C1 segment of cervical spinal cord (tissue), 14 donors: ENCODE measurements around the gene CHIC2.

Experiments
- DNase-seq, 14 donors: peaks; one replicate each; lab custom pipeline; 2025; lab: John Stamatoyannopoulos, UW

CHIC2 gene

DNA sequence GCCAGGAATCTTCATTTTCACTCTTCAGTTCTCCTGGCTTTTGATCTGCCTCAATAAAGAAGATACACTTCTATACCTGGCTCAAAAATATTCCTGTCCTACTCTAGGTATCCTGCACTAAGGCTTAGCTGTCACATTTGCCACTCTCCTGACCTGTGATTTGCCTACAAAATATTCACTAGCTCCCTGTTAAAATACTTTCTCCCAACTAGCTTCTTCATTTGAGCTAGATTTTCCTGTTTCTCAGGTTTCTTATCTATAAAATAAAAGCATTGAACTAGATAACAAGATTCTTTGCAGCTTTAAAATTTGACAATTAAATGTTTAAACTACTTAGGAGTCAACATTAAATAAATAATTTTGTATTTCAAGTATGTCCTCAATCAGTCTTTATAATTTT is 53.2 kb downstream of the CHIC2 start:
- no peak for DNase-seq

GRCh38 chr4:54006755-54007154 is 57.6 kb downstream of the CHIC2 start:
- DNase-seq, result no peak

DNA sequence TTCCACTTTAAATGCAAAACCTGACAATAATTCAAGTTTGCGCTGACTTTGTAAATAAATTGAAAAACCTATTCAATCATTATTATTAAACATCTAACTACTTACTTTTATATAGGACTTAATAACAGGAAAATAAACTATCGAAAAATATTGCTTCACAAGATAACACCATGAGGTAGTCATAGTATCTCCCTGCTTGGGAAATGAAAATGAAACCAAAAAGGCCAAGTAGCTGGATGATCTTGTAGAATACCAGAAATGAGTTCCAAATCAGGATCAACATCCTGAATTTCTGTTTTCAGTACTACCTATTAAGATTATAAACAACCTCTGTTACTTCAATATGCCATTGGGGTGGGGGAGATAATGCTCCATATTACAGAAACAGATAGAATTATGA is 58.9 kb downstream of the CHIC2 start:
- no peak for DNase-seq

- no peak for DNase-seq
Measured at GRCh38 chr4:54004463-54004862, 59.9 kb downstream of the CHIC2 start.

DNA sequence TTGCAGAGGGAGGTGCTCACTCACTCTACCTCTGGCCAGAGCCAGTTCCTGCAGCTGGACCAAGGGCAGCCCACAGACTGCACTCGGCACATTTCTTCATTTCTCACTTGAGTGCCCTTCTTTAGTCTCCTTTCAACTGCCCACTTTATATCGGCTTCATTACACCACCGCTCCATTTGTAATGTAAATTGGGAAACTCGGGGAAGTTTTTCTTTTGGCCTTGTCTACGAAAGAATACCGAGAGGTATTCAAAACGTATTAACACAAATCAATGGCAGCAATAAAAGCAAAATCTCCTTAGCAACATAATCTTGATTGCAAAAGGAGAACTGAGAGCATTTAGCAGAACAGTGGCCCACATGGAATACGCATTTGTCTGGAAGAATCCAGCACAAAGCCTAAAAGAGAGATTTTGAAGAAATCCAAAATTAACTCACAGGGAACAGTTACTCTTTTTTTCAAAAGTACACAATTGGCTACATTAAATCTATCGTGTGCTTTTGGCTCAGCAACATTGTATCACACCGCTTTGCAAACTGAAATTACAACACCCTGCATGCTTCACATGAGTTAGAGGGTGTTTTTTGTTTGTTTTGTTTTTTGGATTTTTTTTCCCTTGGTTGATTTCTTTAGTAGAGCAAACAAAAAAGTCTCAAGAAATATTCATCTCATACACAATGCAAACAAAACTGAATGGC is 62.6 kb downstream of the CHIC2 start:
- DNase-seq, result no peak

DNA sequence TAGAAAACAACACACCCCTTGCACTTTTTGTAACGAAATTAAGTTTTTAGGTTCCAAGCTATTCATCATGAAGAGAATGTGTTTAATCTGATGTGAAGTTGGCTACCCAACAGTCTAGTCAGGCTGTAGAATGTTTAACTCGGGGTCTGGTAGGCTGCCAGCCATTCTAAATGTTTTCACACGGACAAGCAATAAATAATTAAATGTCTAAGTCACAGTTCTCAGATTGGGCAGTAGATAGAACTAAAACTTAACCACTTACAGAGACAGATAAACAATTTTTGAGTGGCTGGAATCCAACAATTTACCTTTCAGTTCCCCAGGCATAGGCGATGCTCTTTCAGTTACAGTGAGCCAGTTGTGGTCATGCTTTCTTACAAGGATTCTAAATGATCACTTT is 66.5 kb downstream of the CHIC2 start:
- DNase-seq, result no peak

- no peak for DNase-seq
Measured at GRCh38 chr4:53994382-53995102, 69.9 kb downstream of the CHIC2 start.

- DNase-seq, result no peak
Measured at GRCh38 chr4:53992785-53993184, 71.6 kb downstream of the CHIC2 start.

DNA sequence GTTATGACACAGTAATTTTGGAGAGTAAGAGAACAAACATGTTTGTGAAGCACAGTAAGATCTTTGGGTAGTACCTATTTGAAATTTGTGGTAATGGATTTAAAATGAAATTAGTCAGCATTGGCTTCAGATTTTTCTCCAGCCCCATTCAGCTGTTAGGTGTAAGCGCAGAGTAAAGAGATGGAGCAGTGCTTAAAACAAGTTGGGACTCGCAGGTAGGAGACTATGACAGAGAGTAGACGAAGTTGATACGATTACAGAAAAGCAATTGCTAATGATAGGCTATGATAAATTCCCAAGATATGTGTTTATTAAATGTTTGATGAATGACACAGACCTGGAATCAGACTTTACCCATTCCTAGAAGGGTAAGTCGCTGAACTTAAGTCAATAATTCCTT is 72.6 kb downstream of the CHIC2 start:
- DNase-seq, result no peak

GRCh38 chr4:53990641-53991040 is 73.8 kb downstream of the CHIC2 start:
- DNase-seq, result no peak

DNA sequence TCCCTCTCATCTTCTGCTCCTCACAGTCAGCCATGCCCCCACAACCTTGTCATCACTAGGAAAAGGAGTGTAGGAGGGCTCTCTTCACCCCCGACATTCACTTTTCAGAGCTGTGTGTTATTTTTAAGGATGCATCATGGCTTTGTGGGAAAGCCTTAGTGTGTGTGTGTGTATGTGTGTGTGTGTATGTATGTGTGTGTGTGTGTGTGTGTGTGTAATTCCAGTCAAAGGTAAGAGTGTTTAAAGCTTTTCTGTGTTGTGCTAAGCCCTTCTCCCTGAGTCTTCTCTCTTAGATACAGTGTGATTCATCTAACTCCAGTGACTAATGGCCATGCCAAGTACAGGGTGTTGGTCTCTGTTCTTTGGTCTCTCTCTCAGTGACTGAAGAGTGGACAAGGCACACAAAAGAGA is 76.6 kb downstream of the CHIC2 start:
- DNase-seq, result peak in 1 of 14 donors; percentile 7

DNA sequence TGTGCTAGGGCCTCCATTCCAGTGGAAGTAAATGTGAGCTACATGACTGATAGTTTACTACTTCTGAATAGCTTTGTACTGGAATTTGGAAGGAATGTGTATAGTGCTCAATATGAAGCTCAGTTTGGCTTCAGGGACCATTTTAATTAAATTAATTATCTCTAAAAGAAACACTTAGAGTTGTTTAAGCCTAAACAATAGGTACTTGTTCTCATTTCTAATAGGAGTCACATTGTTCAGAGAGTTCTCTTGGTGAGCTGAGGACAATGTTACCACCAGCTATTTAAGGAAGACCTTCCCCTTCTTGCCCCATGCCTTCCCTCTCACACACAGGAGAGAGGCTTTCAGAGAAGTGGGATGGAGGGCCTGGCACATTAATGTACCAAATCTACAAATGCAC is 78.3 kb downstream of the CHIC2 start:
- no peak for DNase-seq

GRCh38 chr4:53981567-53981966 is 82.8 kb downstream of the CHIC2 start:
- DNase-seq, result no peak

DNA sequence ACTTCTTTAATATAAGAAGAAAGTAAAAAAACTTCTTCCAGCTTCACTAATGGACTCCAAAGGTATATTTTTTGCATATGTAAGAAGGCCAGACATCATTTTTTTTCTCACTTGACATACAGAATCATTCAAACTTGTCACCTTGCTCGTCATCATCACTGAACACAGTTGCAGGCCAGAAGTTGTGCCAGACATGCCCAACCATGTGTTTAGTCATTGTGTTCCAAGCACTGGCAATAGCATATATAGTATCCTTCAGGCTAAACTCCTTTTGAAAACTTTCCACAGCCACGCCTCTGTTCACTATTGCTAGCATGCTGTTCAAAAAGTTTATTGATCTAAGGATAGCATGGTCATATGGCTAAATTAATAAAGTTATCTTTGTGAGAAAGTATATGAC is 83.3 kb downstream of the CHIC2 start:
- DNase-seq, result no peak

DNA sequence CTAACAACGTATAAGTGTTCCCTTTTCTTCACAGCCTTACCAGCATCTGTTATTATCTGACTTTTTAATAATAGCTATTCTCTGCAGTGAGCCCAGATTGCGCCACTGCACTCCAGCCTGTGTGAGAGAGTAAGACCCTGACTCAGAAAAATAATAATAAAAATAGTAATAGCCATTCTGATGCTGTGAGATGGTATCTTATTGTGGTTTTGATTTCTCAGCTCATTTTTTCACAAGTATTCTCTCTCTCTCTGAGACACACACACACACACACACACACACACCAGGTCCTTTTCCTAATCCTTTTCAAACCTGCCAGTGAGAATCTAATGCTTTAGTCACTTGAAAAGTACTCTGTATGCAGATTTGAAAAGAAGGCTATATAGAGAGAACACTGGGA is 89.8 kb downstream of the CHIC2 start:
- no peak for DNase-seq

DNA sequence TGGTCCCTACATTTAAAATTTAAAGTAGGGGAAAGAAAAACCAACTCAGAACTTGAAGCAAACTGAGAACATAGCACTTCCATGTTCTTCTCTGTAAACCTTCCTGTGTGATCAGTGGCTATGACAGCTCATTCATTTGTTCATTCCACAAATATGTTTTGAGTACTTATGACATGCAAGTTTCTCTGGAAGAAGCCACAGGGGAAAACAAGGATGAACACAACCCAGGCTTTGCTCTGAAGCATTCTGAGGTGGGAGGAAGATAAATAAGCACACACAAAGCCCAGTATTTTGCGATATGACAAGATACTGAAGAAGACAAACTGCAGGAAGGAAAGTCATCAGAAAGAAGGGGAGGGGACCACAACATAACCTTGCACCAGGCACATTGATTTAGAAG is 96.4 kb downstream of the CHIC2 start:
- no peak for DNase-seq

DNA sequence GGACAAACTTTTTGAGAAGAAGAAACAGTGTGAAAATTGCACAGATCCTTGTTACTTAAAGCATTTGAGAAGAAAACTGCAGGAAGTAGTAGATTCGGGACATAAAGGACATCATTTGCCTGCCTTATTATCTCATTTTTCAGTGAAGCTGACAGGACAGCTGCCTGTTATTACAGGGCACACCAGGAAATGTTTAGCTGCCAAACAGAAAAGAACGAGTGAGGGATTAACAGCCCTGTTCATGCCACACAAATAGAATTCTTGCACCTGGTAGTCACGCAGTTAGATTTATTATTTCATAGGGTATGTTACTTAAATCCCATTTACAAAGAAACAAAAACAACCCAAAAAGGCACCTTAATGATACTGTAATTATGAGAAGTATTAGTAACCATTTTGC is 100.6 kb downstream of the CHIC2 start:
- DNase-seq, result no peak

DNA sequence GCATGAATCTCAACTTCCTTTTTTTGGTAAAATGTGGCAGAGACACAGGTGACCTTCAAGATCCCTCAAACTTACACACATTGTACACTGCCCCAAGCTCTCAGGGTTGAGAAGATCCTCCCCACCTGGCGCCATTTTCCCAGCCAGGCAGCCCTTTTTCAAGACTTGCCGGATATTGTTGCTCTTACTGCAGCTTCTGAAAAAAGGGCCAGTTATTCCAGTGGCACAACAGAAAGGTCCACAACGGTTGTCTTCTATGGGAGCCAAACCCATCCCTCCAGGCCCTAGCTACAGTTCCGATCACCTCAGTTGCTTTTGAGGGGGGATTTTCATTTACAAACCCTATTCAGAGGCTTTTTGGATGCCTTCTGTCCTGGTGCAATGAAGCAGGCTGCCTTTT is 101.1 kb downstream of the CHIC2 start:
- no peak for DNase-seq

DNA sequence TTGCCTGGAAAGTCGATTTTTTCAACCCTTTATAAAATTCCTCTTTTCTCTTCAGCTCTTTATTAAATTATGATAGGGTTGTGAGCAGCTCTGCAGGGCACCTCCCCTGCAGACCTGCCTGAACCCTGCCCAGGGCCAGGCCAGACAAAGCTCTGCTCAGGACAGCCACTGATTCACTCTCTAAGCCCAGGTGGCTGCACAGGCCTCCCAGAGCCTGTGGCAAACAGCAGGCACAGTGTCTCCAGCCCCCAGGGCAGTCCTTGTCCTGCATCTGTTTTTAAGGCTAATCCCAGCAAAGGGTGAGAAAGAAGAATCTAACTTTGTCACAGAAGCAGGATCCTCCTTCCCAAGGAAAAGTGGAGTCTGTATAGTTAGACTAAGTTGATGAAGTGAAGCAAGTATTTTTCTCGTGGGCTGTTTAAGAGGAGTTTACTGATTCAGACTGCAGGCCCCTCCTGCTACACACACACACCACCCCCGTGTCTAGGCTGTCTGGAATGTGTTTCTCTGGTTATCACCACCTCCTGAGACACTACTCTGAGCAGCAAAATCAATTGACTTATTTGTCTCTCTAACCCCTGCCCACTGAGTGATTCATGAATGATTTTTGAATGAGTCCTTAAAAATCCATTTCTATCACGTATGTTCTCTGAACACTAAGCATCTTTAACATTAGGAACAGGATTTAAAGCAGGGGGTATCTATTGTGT is 101.7 kb downstream of the CHIC2 start:
- DNase-seq, result no peak

DNA sequence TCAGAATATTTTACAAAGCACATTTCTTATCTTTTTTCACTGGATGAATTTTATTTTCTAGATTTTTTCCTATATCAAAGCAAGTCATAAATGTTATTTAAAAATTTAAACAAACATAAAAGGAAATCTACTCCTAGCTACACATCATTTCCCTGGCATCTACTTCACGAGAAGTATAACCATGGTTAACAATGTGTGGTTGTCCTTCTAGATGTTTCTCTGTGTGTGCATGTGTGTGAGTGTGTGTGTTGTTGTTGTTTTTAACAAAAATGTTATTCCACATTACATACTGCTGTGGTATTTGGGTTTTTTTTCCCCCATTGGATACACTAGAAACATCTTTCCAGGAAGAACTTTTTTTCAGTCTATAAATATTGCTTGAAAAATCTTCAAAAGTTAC is 103.1 kb downstream of the CHIC2 start:
- DNase-seq, result no peak

DNA sequence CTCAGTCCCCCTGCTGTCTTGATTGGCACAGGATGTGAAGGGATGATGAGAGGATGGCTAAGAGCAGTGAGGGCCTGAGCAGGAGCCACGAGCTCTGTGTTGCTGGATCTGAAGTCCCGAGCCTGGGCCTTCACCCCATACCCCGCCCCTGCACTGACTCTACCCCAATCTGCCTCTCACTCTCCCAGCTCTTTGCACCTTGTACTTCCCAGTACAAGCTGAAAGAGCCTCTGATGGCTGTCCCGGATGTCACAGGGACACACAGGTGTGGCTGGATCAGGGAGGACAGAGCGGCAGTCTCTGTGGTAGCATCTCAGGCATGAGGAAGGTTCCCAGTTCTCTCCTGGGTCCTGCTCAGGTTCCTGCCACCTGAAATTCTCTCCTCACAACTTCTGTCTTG is 103.6 kb downstream of the CHIC2 start:
- no peak for DNase-seq
